H9 (cell line): Measurements from ENCODE around the gene CFAP97. TPM values are rescaled to one million over a fixed set of nuclear protein-coding genes. Genes with fewer than 3 reads are reported as not detected.

Experiments
- DNase-seq: peaks from one replicate; pipeline ENCODE4 v3.0.0-alpha.2; 2017
- H2AFZ ChIP-seq: one replicate; pipeline ENCODE4 v1.6.1; 2013; ENCODE audit warnings: mild to moderate bottlenecking, low read length, control low read depth, moderate library complexity
- H2AK5ac ChIP-seq: 2 replicates; pipeline ENCODE4 v1.6.1; 2013; ENCODE audit warnings: low read length, control low read depth, mixed read lengths; ENCODE audit not compliant: insufficient read length
- H2BK120ac ChIP-seq: one replicate; pipeline ENCODE4 v1.6.1; 2013; ENCODE audit warnings: low read depth, mild to moderate bottlenecking, low read length, control low read depth, inconsistent platforms; ENCODE audit not compliant: poor library complexity, severe bottlenecking
- H2BK12ac ChIP-seq: 2 replicates; pipeline ENCODE4 v1.6.1; 2013; ENCODE audit warnings: low read length, control low read depth, mixed read lengths, low read depth; ENCODE audit not compliant: insufficient read length
- H2BK15ac ChIP-seq: 2 replicates; pipeline ENCODE4 v1.6.1; 2013; ENCODE audit warnings: low read depth, low read length, control low read depth
- H2BK20ac ChIP-seq: one replicate; pipeline ENCODE4 v1.6.1; 2013; ENCODE audit warnings: low read depth, mild to moderate bottlenecking, low read length, control low read depth, inconsistent platforms; ENCODE audit not compliant: poor library complexity, severe bottlenecking
- H2BK5ac ChIP-seq: 2 replicates; pipeline ENCODE4 v1.6.1; 2013; ENCODE audit warnings: low read length, control low read depth, mixed read lengths; ENCODE audit not compliant: insufficient read length
- H3K14ac ChIP-seq: 2 replicates; pipeline ENCODE4 v1.6.1; 2013; ENCODE audit warnings: low read length, control low read depth; ENCODE audit not compliant: insufficient read depth
- H3K18ac ChIP-seq: 2 replicates; pipeline ENCODE4 v1.6.1; 2013; ENCODE audit warnings: low read depth, mild to moderate bottlenecking, mixed read lengths, low read length, control low read depth; ENCODE audit not compliant: insufficient read length
- H3K23ac ChIP-seq: 2 replicates; pipeline ENCODE4 v1.6.1; 2013; ENCODE audit warnings: low read length, control low read depth, mixed read lengths, low read depth; ENCODE audit not compliant: insufficient read length
- H3K23me2 ChIP-seq: 2 replicates; pipeline ENCODE4 v1.6.1; 2013; ENCODE audit warnings: low read depth, mild to moderate bottlenecking, mixed read lengths, low read length, control low read depth; ENCODE audit not compliant: insufficient read length, poor library complexity, severe bottlenecking
- H3K27ac ChIP-seq: 2 replicates; pipeline ENCODE4 v1.5.1; 2013; ENCODE audit warnings: low read length, control low read depth, mixed read lengths, low read depth; ENCODE audit not compliant: insufficient read length
- H3K27me3 ChIP-seq: 2 replicates; pipeline ENCODE4 v1.6.1; 2013; ENCODE audit warnings: low read length, control low read depth, inconsistent platforms; ENCODE audit not compliant: insufficient read depth
- H3K4ac ChIP-seq: 2 replicates; pipeline ENCODE4 v1.6.1; 2013; ENCODE audit warnings: low read depth, mild to moderate bottlenecking, control low read depth, inconsistent platforms, low read length, moderate library complexity
- H3K4me1 ChIP-seq: 2 replicates; pipeline ENCODE4 v1.6.1; 2013; ENCODE audit warnings: low read length, control low read depth, inconsistent platforms; ENCODE audit not compliant: insufficient read depth
- H3K4me2 ChIP-seq: 2 replicates; pipeline ENCODE4 v1.6.1; 2013; ENCODE audit warnings: low read length, control low read depth, mixed read lengths; ENCODE audit not compliant: insufficient read length, insufficient read depth
- H3K56ac ChIP-seq: 2 replicates; pipeline ENCODE4 v1.6.1; 2013; ENCODE audit warnings: low read depth, mild to moderate bottlenecking, mixed read lengths, low read length, control low read depth; ENCODE audit not compliant: insufficient read length
- H3K79me1 ChIP-seq: 2 replicates; pipeline ENCODE4 v1.6.1; 2013; ENCODE audit warnings: low read depth, mild to moderate bottlenecking, moderate library complexity, low read length, control low read depth, inconsistent platforms; ENCODE audit not compliant: insufficient read depth, poor library complexity, severe bottlenecking
- H3K79me2 ChIP-seq: 2 replicates; pipeline ENCODE4 v1.6.1; 2013; ENCODE audit warnings: low read length, control low read depth, inconsistent platforms; ENCODE audit not compliant: insufficient read depth
- H3K9ac ChIP-seq: 2 replicates; pipeline ENCODE4 v1.6.1; 2013; ENCODE audit warnings: low read length, control low read depth, mixed read lengths; ENCODE audit not compliant: insufficient read length; ENCODE audit errors: extremely low read depth
- H3K9me3 ChIP-seq: one replicate; pipeline ENCODE4 v1.6.1; 2013; ENCODE audit warnings: low read depth, low read length, inconsistent platforms; ENCODE audit not compliant: control insufficient read depth
- H3T11ph ChIP-seq: one replicate; pipeline ENCODE4 v1.6.1; 2013; ENCODE audit warnings: mild to moderate bottlenecking, low read length, control low read depth, inconsistent platforms
- H4K20me1 ChIP-seq: one replicate; pipeline ENCODE4 v1.6.1; 2013; ENCODE audit not compliant: control insufficient read depth, insufficient read length, insufficient read depth
- H4K5ac ChIP-seq: 2 replicates; pipeline ENCODE4 v1.6.1; 2013; ENCODE audit warnings: low read depth, mild to moderate bottlenecking, mixed read lengths, low read length, control low read depth; ENCODE audit not compliant: insufficient read length
- H4K8ac ChIP-seq: replicated peaks from 2 replicates; pipeline ENCODE4 v1.6.1; 2013; ENCODE audit warnings: low read length, control low read depth, mixed read lengths, low read depth; ENCODE audit not compliant: insufficient read length
- H4K91ac ChIP-seq: 2 replicates; pipeline ENCODE4 v1.6.1; 2013; ENCODE audit warnings: low read depth, mild to moderate bottlenecking, moderate library complexity, mixed read lengths, low read length, control low read depth; ENCODE audit not compliant: insufficient read length
- H3K27ac Mint-ChIP-seq, 3 experiments: 2 replicates in 2 of 3; 3 replicates in 1 of 3; pipeline ENCODE4 v1.8.0; 2020 to 2021; ENCODE audit warnings: mixed read lengths in 3 of 3, mild to moderate bottlenecking in 1 of 3, moderate library complexity in 1 of 3
- H3K27me3 Mint-ChIP-seq: 2 replicates; pipeline ENCODE4 v1.8.0; 2021; ENCODE audit warnings: low read depth, mild to moderate bottlenecking, moderate library complexity, mixed read lengths
- H3K36me3 Mint-ChIP-seq, 3 experiments: 2 replicates in 2 of 3; 3 replicates in 1 of 3; pipeline ENCODE4 v1.8.0; 2020 to 2021; ENCODE audit warnings: low read depth in 3 of 3, mixed read lengths in 3 of 3; ENCODE audit not compliant: insufficient read depth in 1 of 3
- H3K4me1 Mint-ChIP-seq, 2 experiments: 2 replicates each; pipeline ENCODE4 v1.8.0; 2020; ENCODE audit warnings: mixed read lengths in 2 of 2
- H3K4me3 Mint-ChIP-seq, 2 experiments: 2 replicates in 1 of 2; 3 replicates in 1 of 2; pipeline ENCODE4 v1.8.0; 2020 to 2021; ENCODE audit warnings: mild to moderate bottlenecking in 2 of 2, mixed read lengths in 2 of 2, moderate library complexity in 1 of 2
- H3K9me3 Mint-ChIP-seq, 2 experiments: 2 replicates in 1 of 2; 3 replicates in 1 of 2; pipeline ENCODE4 v1.8.0; 2020; ENCODE audit warnings: mild to moderate bottlenecking in 2 of 2, mixed read lengths in 2 of 2, moderate library complexity in 1 of 2
- CTCF ChIP-seq: fragments of 200-600 bp; sonication (generic); conservative IDR thresholded peaks from 3 replicates; pipeline ENCODE4 v1.8.0; 2021; ENCODE audit warnings: antibody characterized with exemption, mild to moderate bottlenecking
- WGBS: extraction: QIAGEN DNeasy Blood & Tissue Kit; methylation state at CpG from one replicate; pipeline ENCODE4 v1.1.7; 2013; ENCODE audit warnings: missing lambda C conversion rate, low lambda C conversion rate, mixed read lengths; ENCODE audit not compliant: insufficient read length; ENCODE audit errors: extremely low coverage; 5-methylcytosine and 5-hydroxymethylcytosine counted together
- total RNA-seq: library from RNA; stranded (reverse); gene quantifications from 2 replicates; pipeline ENCODE4 v1.2.1, GENCODE V29; 2021

Gene CFAP97
- total RNA-seq, 1 experiment from 2014 or later: 39.3 TPM

GRCh38 chr4:185227131-185227551, 23.3 kb upstream of the CFAP97 start:
- Histone ChIP-seq H3K56ac (no peak overlapping the region), H3K27ac (no peak overlapping the region), H2AFZ (no peak overlapping the region), H4K8ac (no peak overlapping the region), H2BK20ac (no peak overlapping the region), H3K9me3 (no peaks in the 10 kb centered on the region), H3K4me1 (no peaks in the 10 kb centered on the region; the same call in 1 of the 2 replicates), H2BK12ac (no peak overlapping the region), H3K27me3 (no peaks in the 10 kb centered on the region), H2BK15ac (no peak overlapping the region), H3K9ac (no peak overlapping the region), H4K5ac (no peak overlapping the region), H3K14ac (no peak overlapping the region), H4K91ac (peak overlapping the region; percentile 85), H2AK5ac (no peak overlapping the region), H2BK5ac (no peak overlapping the region), H3K79me1 (peaks cover 17% of the 10 kb centered on the region), H3K18ac (no peak overlapping the region), H3K23ac (no peak overlapping the region), H3K4ac (no peak overlapping the region), H3K4me2 (no peak overlapping the region), H2BK120ac (no peak overlapping the region), H3K79me2 (peaks cover 4% of the 10 kb centered on the region; the same call in 1 of the 2 replicates), H4K20me1 (no peaks in the 10 kb centered on the region), H3K23me2 (peaks cover 4% of the 10 kb centered on the region), H3T11ph (no peak overlapping the region)
- no peak for DNase-seq
- H3K4me3 Mint-ChIP-seq: no peak overlapping the region
- H3K27me3 Mint-ChIP-seq: no peaks in the 10 kb centered on the region
- H3K9me3 Mint-ChIP-seq: no peaks in the 10 kb centered on the region; a peak in 1 of 5 replicates
- no peak; the same call in 2 of the 3 replicates for TF ChIP-seq CTCF
- no CpG with 5 or more reads among the region's 4 CpGs for WGBS
- no peak overlapping the region for H3K27ac Mint-ChIP-seq
- H3K4me1 Mint-ChIP-seq: no peaks in the 10 kb centered on the region; a peak in 1 of 4 replicates
- no peaks in the 10 kb centered on the region for H3K36me3 Mint-ChIP-seq
